K562 (cell line): ENCODE measurements around the gene HRH3.

Experiments
- CREB1 ChIP-seq, 2 experiments: sonication (generic) in 1 of 2; formaldehyde crosslinking in 1 of 2; IDR thresholded peaks; 2 replicates each; pipeline versions ENCODE4 v1.6.1 to v1.8.0; 2012 to 2022; ENCODE audit warnings: inconsistent platforms in 1 of 2, mild to moderate bottlenecking in 1 of 2, missing genetic modification reagents in 1 of 2, moderate library complexity in 1 of 2
- CTCF ChIP-seq, 3 experiments: IDR thresholded peaks in 2 of 3; conservative IDR thresholded peaks in 1 of 3; 2 replicates each; pipeline ENCODE4 v1.5.1; 2011 to 2012; ENCODE audit warnings: low read length in 3 of 3, mild to moderate bottlenecking in 3 of 3, control low read depth in 2 of 3, improper control_type of control experiment in 1 of 3, inconsistent platforms in 1 of 3, low read depth in 1 of 3, mixed read lengths in 1 of 3, moderate library complexity in 1 of 3; ENCODE audit not compliant: insufficient read depth in 2 of 3
- ELF2 ChIP-seq: fragments of 250-450 bp; sonication (Bioruptor Pico); IDR thresholded peaks from 2 replicates; pipeline ENCODE4 v1.5.0; 2021; ENCODE audit warnings: mild to moderate bottlenecking
- SIN3B ChIP-seq: fragments of 450-650 bp; IDR thresholded peaks from 2 replicates; pipeline ENCODE4 v1.6.1; 2017; ENCODE audit warnings: low read depth, mild to moderate bottlenecking, moderate library complexity
- SIRT6 ChIP-seq: IDR thresholded peaks from one replicate; pipeline ENCODE4 v1.6.1; 2012; ENCODE audit warnings: low read depth, mild to moderate bottlenecking, control low read depth, inconsistent platforms, low read length, moderate library complexity
- SOX6 ChIP-seq: fragments of 450-650 bp; IDR thresholded peaks from 2 replicates; pipeline ENCODE4 v1.6.1; 2014; ENCODE audit warnings: mild to moderate bottlenecking
- TCF7 ChIP-seq: sonication (generic); IDR thresholded peaks from 2 replicates; pipeline ENCODE4 v1.6.1; 2016; ENCODE audit warnings: antibody characterized with exemption, borderline replicate concordance
- ZNF24 ChIP-seq: fragments of 450-650 bp; IDR thresholded peaks from 2 replicates; pipeline ENCODE4 v1.6.1; 2016
- ZNF785 ChIP-seq: fragments of 250-450 bp; sonication (Bioruptor Pico); IDR thresholded peaks from 2 replicates; pipeline ENCODE4 v1.4.0; 2020; ENCODE audit warnings: mild to moderate bottlenecking

- TF ChIP-seq SIN3B: no peak
- TF ChIP-seq CREB1 (IDR thresholded peaks at IDR 0.05): no peak
- no peak for TF ChIP-seq CREB1 (CRISPR knock-in tag; IDR thresholded peaks at IDR 0.05)
- no peak for TF ChIP-seq ZNF24
- TF ChIP-seq ZNF785 (CRISPR knock-in tag): no peak
- TF ChIP-seq ELF2 (CRISPR knock-in tag): no peak
- TF ChIP-seq SOX6: no peak
- TF ChIP-seq SIRT6: no peak
- no peak for TF ChIP-seq TCF7
- no peak for TF ChIP-seq CTCF (IDR thresholded peaks at IDR 0.05 in 2 of 3, conservative IDR thresholded peaks at IDR 0.05 in 1 of 3; ENCODE audit: insufficient read depth in 2 of 3, low read depth in 1 of 3, low read length in 3 of 3)
These were observed 52.6 kb downstream of the HRH3 start for GRCh38 chr20:62167474-62167873.
